HG03442 (cell line): ENCODE measurements around the gene CDC14B.

ENCODE experiments used
- ATAC-seq: cut with Tn5 transposase; IDR thresholded peaks from one replicate; pipeline ENCODE4 v1.9.1; 2021; ENCODE audit warnings: mild to moderate bottlenecking, moderate library complexity; ENCODE audit not compliant: unreplicated experiment

CDC14B gene

DNA sequence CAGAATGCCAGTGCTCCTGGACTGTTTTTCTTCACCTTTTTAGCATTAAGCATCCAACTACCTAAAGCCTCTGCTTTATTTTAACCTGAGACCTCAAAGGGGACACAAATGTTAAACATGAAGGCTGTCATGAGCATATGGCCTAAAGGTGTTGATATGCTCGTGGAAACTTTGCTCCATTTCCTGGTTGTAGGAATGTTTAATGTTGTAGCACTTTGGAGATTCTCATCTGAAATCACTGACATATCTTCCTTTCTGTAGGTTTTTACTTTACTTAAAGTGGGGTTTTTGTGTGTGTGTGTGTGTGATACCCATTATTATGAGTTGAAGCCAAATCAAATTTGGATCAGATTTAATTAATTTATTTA lies 132.6 kb downstream of the CDC14B start:
- no peak for ATAC-seq

GRCh38 chr9:96486386-96487028 lies 133.1 kb downstream of the CDC14B start:
- no peak for ATAC-seq

- ATAC-seq = no peak
Observed at GRCh38 chr9:96485280-96485679, 134.4 kb downstream of the CDC14B start.

DNA sequence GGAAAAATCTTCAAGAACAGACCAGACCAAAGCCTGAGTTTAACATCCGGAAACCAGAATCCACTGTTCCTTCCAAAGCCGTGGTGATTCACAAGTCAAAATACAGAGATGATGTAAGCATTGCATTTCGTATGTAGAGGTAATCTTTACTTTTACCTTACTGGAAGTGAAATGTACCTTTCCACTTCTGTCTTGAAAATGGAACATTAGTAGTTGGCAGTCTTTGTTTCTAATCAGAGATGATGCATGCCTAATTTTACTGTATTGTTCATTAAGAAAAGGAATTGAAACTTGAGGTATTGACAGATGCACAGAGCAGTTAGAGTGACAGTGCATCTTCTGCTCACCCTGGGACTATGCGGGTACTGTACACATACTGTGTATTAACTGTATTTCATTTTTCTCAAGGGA lies 135.1 kb downstream of the CDC14B start:
- peak; percentile 89 for ATAC-seq

GRCh38 chr9:96483733-96484390 lies 135.8 kb downstream of the CDC14B start:
- ATAC-seq = no peak

DNA sequence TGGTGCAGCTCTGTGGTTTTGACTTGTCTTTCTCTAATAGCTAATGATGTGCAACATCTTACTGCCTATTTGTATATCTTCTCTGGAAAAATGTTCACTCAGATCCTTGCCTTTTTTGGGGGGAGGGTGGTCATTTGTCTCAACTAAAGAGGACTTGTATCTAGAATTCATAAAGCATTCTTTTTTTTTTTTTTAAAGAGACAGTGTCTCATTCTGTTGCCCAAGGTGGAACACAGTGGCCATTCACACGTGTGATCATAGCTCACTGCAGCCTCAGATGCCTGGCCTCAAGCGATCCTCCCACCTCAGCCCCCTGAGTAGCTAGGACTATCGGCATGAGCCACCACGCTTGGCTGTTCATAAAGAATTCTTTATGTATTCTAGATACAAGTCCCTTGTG lies 136.4 kb downstream of the CDC14B start:
- no peak for ATAC-seq

DNA sequence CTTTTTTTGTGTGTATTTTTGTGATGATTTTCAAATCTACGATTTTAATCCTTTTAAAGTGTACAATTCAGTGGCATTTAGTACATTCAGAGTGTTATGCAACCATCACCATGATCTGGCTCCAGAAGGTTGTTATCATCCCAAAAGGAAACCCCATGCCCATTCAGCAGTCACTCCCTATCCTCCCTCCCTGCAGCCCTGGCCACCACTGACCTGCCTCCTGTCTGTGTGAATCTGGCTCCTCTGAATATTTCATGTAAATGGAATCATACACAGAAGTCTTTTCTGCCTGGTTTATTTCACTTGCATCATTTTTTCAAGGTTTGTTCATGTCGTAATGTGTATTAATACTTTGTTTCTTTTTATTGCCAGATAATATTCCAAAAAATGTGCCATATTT lies 137.2 kb downstream of the CDC14B start:
- ATAC-seq = no peak

GRCh38 chr9:96480736-96481135 lies 138.9 kb downstream of the CDC14B start:
- ATAC-seq = no peak

GRCh38 chr9:96478829-96479371 lies 140.7 kb downstream of the CDC14B start:
- ATAC-seq = peak; percentile 71

- ATAC-seq = no peak
Observed at GRCh38 chr9:96476591-96476990, 143.1 kb downstream of the CDC14B start.

GRCh38 chr9:96476013-96476412 lies 143.6 kb downstream of the CDC14B start:
- no peak for ATAC-seq

DNA sequence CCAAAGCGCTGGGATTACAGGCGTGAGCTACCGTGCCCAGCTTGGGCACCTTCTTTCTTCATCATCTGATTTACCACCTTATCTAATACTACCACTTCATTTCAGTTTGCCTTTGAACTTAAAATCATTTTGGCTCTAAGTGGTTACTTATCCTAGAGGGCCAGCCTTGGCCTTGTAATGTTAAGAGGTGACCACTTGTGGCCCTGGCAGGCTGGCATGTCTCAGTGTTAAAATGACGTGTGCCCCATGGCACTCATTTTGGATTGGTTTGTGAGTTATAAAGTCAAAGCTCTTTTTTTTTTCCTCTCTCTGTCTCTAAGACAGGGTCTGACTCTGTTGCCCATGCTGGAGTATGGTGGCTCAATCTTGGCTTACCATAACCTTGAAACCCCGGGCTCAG lies 151.9 kb downstream of the CDC14B start:
- ATAC-seq = no peak

GRCh38 chr9:96464426-96464825 lies 155.2 kb downstream of the CDC14B start:
- no peak for ATAC-seq

- no peak for ATAC-seq
Observed at GRCh38 chr9:96462541-96462940, 157.1 kb downstream of the CDC14B start.

GRCh38 chr9:96461336-96461735 lies 158.3 kb downstream of the CDC14B start:
- no peak for ATAC-seq

- ATAC-seq = no peak
Observed at GRCh38 chr9:96460882-96461281, 158.8 kb downstream of the CDC14B start.

DNA sequence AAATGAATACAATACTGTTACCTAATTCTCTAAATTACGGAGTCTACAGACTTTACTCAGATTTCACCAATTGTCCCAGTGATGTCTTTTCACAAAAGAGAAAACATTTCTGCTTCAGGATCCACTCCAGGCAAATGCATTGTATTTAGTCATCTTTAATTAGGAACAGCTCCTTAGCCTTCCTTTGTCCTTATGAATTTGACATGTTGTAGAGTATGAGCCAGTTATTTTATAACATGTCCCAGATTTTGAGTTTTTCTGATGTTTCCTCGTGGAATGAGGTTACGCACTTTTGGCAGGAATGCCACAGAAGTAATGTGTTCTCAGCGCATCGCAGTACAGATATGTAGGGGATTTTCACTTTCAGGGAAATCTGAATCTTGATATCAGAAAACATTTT lies 159.2 kb downstream of the CDC14B start:
- ATAC-seq = no peak

- ATAC-seq = no peak
Observed at GRCh38 chr9:96459268-96460007, 160.2 kb downstream of the CDC14B start.

GRCh38 chr9:96458226-96458625 lies 161.4 kb downstream of the CDC14B start:
- ATAC-seq = no peak

DNA sequence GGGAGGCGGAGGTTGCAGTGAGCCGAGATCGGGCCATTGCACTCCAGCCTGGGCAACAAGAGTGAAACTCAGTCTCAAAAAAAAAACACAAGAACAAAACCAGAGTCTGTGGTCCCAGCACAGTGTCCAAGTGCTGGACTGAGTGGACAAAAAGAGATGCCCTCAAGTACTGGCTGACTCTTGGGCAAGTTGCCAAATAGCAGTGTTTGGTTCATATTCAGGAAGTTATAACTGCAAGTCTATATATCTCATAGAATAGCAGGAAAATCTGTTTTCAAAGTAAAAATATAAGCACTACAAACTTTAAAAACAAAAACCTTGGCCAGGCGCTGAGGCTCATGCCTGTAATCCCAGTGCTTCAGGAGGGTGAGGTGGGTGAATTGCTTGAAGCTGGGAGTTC lies 162.4 kb downstream of the CDC14B start:
- no peak for ATAC-seq

- ATAC-seq = no peak
Observed at GRCh38 chr9:96453625-96454024, 166.0 kb downstream of the CDC14B start.
